ENCODE data around the gene TMOD3. TPM values are rescaled to one million over a fixed set of nuclear protein-coding genes. Genes with fewer than 3 reads are reported as not detected.

The TMOD3 gene
- total RNA-seq, 1 experiment from 2014 or later: 94.6 TPM

DNA sequence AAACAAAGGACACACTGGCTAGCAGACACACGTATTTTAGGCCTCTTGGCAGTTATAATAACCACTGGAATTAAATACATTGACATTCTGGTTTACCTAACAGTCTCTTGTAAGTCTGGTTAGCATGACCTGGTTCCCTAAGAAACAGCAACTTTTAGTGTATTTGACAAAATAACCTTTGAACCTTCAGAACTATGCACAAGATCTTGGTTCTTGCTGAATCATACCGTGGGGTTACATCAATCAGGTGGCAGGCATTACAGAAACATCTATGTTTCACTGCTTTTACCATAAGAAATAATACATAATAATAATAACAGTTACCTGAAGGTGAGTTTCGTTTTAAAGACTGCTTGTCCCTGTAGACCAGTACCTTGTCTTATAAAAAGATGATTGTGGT lies 123.4 kb downstream of the TMOD3 start:
- POLR2A ChIA-PET: no interaction called here

DNA sequence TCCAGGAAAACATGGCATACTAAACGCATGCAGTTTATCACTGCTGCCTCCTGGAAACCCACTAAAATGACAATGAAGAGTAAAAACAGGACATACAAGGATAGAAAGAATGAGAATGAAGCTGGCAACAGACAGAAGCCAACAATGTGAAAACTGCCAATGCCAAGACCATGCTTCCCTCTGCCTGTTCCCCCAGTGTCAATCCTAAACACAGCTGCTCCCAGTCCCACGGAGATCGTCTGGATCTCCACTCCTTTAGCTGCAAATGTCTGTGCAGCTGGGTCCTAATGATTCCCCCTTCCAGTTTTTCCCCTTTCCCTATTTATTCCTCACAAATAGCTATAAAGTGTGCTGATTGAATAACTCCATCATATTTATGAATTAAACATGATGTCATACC lies 126.1 kb downstream of the TMOD3 start:
- POLR2A ChIA-PET: interaction anchor here (2.0 kb wide), 1 partner anchor 10 kb away, joined by 5 read pairs; no protein-coding TSS in a partner anchor
- Mint-ChIP-seq H3K4me3 (ENCODE audit: unreplicated experiment) (no peak overlapping the region), H3K27ac (ENCODE audit: low read depth, unreplicated experiment) (no peak overlapping the region), H3K36me3 (ENCODE audit: insufficient read depth, unreplicated experiment) (peaks cover 86% of the 10 kb centered on the region), H3K9me3 (ENCODE audit: unreplicated experiment) (no peaks in the 10 kb centered on the region), H3K27me3 (ENCODE audit: insufficient read depth, unreplicated experiment) (no peaks in the 10 kb centered on the region), H3K4me1 (ENCODE audit: insufficient read depth, unreplicated experiment) (no peaks in the 10 kb centered on the region)
- no peak for DNase-seq (ENCODE audit: unreplicated experiment)
- intact Hi-C loops (cut with micrococcal nuclease): no loop called here
- TF ChIP-seq, protein P1, sequence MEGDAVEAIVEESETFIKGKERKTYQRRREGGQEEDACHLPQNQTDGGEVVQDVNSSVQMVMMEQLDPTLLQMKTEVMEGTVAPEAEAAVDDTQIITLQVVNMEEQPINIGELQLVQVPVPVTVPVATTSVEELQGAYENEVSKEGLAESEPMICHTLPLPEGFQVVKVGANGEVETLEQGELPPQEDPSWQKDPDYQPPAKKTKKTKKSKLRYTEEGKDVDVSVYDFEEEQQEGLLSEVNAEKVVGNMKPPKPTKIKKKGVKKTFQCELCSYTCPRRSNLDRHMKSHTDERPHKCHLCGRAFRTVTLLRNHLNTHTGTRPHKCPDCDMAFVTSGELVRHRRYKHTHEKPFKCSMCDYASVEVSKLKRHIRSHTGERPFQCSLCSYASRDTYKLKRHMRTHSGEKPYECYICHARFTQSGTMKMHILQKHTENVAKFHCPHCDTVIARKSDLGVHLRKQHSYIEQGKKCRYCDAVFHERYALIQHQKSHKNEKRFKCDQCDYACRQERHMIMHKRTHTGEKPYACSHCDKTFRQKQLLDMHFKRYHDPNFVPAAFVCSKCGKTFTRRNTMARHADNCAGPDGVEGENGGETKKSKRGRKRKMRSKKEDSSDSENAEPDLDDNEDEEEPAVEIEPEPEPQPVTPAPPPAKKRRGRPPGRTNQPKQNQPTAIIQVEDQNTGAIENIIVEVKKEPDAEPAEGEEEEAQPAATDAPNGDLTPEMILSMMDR (IDR thresholded peaks at IDR 0.05; ENCODE audit: unreplicated experiment): no peak
- CTCF ChIA-PET: interaction anchor here (0.6 to 1.2 kb wide), 4 partner anchors 9 to 15 kb away, joined by 3 to 5 read pairs (median 3); no protein-coding TSS in a partner anchor
- BruUV-seq (replicated peaks): no TSS peak

More for the DNA sequence above, 123.4 kb downstream of the TMOD3 start:
- no peaks in the 10 kb centered on the region for H3K27me3 Mint-ChIP-seq (ENCODE audit: insufficient read depth, unreplicated experiment)
- no peaks in the 10 kb centered on the region for H3K9me3 Mint-ChIP-seq (ENCODE audit: unreplicated experiment)
- TF ChIP-seq, protein P1 (IDR thresholded peaks at IDR 0.05; ENCODE audit: unreplicated experiment): no peak
- no peak overlapping the region for H3K27ac Mint-ChIP-seq (ENCODE audit: low read depth, unreplicated experiment)
- CTCF ChIA-PET: no interaction called here
- H3K4me1 Mint-ChIP-seq (ENCODE audit: insufficient read depth, unreplicated experiment): no peaks in the 10 kb centered on the region
- H3K36me3 Mint-ChIP-seq (ENCODE audit: insufficient read depth, unreplicated experiment): peaks cover 84% of the 10 kb centered on the region
- DNase-seq (ENCODE audit: unreplicated experiment): no peak
- no peak overlapping the region for H3K4me3 Mint-ChIP-seq (ENCODE audit: unreplicated experiment)
- intact Hi-C loops (cut with micrococcal nuclease): no loop called here
- no TSS peak for BruUV-seq (replicated peaks)

Other genes starting within 250 kb of the TMOD3 start
- gene DMXL2, start 206.9 kb upstream of the TMOD3 start, total RNA-seq (2022): 13.6 and 21.6 TPM in 2 replicates
- not detected in 2 replicates for gene SCG3, start 148.2 kb upstream of the TMOD3 start, total RNA-seq (2022)
- gene LYSMD2, start 92.0 kb upstream of the TMOD3 start, total RNA-seq (2022): 13.4 and 14.3 TPM in 2 replicates
- 2.8 and 5.3 TPM in 2 replicates for gene TMOD2, start 78.1 kb upstream of the TMOD3 start, total RNA-seq (2022)
- gene LEO1, start 142.1 kb downstream of the TMOD3 start, total RNA-seq (2022): 24.2 and 29.3 TPM in 2 replicates
- 106 and 114 TPM in 2 replicates for gene MAPK6, start 189.6 kb downstream of the TMOD3 start, total RNA-seq (2022)